Large intestine (tissue), 3 donors: ENCODE data around the gene CGREF1. TPM values are rescaled to one million over a fixed set of nuclear protein-coding genes. Genes with fewer than 3 reads are reported as not detected.

Experiments
- DNase-seq, 2 donors: peaks; one replicate each; pipeline versions ENCODE4 v3.0.0 to v3.0.0-alpha.2; 2013
- H3K27ac ChIP-seq: one replicate; pipeline ENCODE4 v1.5.1; 2013; ENCODE audit warnings: low read length
- H3K27me3 ChIP-seq: 2 replicates; pipeline ENCODE4 v1.6.1; 2013; ENCODE audit warnings: low read length; ENCODE audit not compliant: control insufficient read depth, insufficient read depth
- H3K36me3 ChIP-seq: 2 replicates; pipeline ENCODE4 v1.6.1; 2013; ENCODE audit warnings: low read length; ENCODE audit not compliant: control insufficient read depth, insufficient read depth
- H3K4me1 ChIP-seq: one replicate; pipeline ENCODE4 v1.6.1; 2013; ENCODE audit warnings: low read length; ENCODE audit not compliant: control insufficient read depth, insufficient read depth
- H3K4me3 ChIP-seq: one replicate; pipeline ENCODE4 v1.5.1; 2013; ENCODE audit warnings: low read length
- H3K9me3 ChIP-seq: one replicate; pipeline ENCODE4 v1.6.1; 2013; ENCODE audit warnings: mild to moderate bottlenecking, low read depth, low read length, moderate library complexity; ENCODE audit not compliant: control insufficient read depth
- WGBS: methylation state at CpG from one replicate; pipeline ENCODE4 v1.1.5; 2013; ENCODE audit warnings: low lambda C conversion rate; ENCODE audit not compliant: insufficient coverage; 5-methylcytosine and 5-hydroxymethylcytosine counted together
- polyA plus RNA-seq: library from polyadenylated mRNA; unstranded; fragments of 120-200 nt; gene quantifications from one replicate; pipeline ENCODE4 v1.2.1, GENCODE V29; 2013

CGREF1 gene
- polyA plus RNA-seq, 1 donor, result 11.5 TPM

GRCh38 chr2:27152102-27152795 lies 33.3 kb upstream of the CGREF1 start:
- Histone ChIP-seq H3K36me3 (no peaks in the 10 kb centered on the region), H3K4me1 (peaks cover 13% of the 10 kb centered on the region), H3K4me3 (no peak overlapping the region), H3K27ac (no peak overlapping the region), H3K9me3 (peaks cover 3% of the 10 kb centered on the region), H3K27me3 (no peaks in the 10 kb centered on the region)
- DNase-seq, result peak in 1 of 2 donors; percentile 31
- no CpG with 5 or more reads among the region's 8 CpGs for WGBS

- Histone ChIP-seq H3K4me3 (no peak overlapping the region), H3K4me1 (peaks cover 13% of the 10 kb centered on the region), H3K9me3 (peaks cover 3% of the 10 kb centered on the region), H3K36me3 (no peaks in the 10 kb centered on the region), H3K27me3 (no peaks in the 10 kb centered on the region), H3K27ac (no peak overlapping the region)
- no peak for DNase-seq
- WGBS, result no CpG with 5 or more reads among the region's 8 CpGs
These were observed 31.8 kb upstream of the CGREF1 start for GRCh38 chr2:27150639-27151230.

- H3K27me3 ChIP-seq, result no peaks in the 10 kb centered on the region
- DNase-seq, result peak; percentile 42 to 66
- WGBS, result no CpG with 5 or more reads among the region's 29 CpGs
- no peaks in the 10 kb centered on the region for H3K36me3 ChIP-seq
- peaks cover 13% of the 10 kb centered on the region for H3K4me1 ChIP-seq
- no peak overlapping the region for H3K27ac ChIP-seq
- no peak overlapping the region for H3K4me3 ChIP-seq
- H3K9me3 ChIP-seq, result peaks cover 3% of the 10 kb centered on the region
These were observed 30.9 kb upstream of the CGREF1 start for GRCh38 chr2:27149570-27150405.

- peaks cover 3% of the 10 kb centered on the region for H3K9me3 ChIP-seq
- no peak for DNase-seq
- H3K27me3 ChIP-seq, result no peaks in the 10 kb centered on the region
- no peaks in the 10 kb centered on the region for H3K36me3 ChIP-seq
- WGBS, result no CpG with 5 or more reads among the region's 12 CpGs
- H3K4me1 ChIP-seq, result peaks cover 13% of the 10 kb centered on the region
- no peak within 1 kb of the TSS for H3K27ac ChIP-seq
- H3K4me3 ChIP-seq, result no peak within 1 kb of the TSS
These were observed 30.0 kb upstream of the CGREF1 start, which contains the start of gene TCF23 for GRCh38 chr2:27148801-27149439. Gene TCF23 (plus strand): TSS chr2:27149004. CDS start chr2:27149134, 130 bp downstream.

- Histone ChIP-seq H3K36me3 (no peaks in the 10 kb centered on the region), H3K27ac (no peak overlapping the region), H3K9me3 (peaks cover 3% of the 10 kb centered on the region), H3K4me1 (peaks cover 13% of the 10 kb centered on the region), H3K27me3 (no peaks in the 10 kb centered on the region), H3K4me3 (no peak overlapping the region)
- WGBS, result no CpG with 5 or more reads among the region's 8 CpGs
- no peak for DNase-seq
These were observed 29.0 kb upstream of the CGREF1 start for GRCh38 chr2:27147935-27148334.

GRCh38 chr2:27145682-27146081 lies 26.8 kb upstream of the CGREF1 start:
- Histone ChIP-seq H3K27me3 (no peaks in the 10 kb centered on the region), H3K27ac (no peak overlapping the region), H3K4me3 (no peak overlapping the region), H3K4me1 (peaks cover 22% of the 10 kb centered on the region), H3K9me3 (peaks cover 3% of the 10 kb centered on the region), H3K36me3 (no peaks in the 10 kb centered on the region)
- WGBS, result no CpG with 5 or more reads among the region's 2 CpGs
- DNase-seq, result no peak

- H3K4me3 ChIP-seq, result no peak overlapping the region
- H3K36me3 ChIP-seq, result no peaks in the 10 kb centered on the region
- no peaks in the 10 kb centered on the region for H3K9me3 ChIP-seq
- H3K27ac ChIP-seq, result no peak overlapping the region
- H3K4me1 ChIP-seq, result peaks cover 9% of the 10 kb centered on the region
- no peaks in the 10 kb centered on the region for H3K27me3 ChIP-seq
- DNase-seq, result peak in 1 of 2 donors; percentile 37
- WGBS, result no CpG with 5 or more reads among the region's 1 CpG
These were observed 24.4 kb upstream of the CGREF1 start for GRCh38 chr2:27143285-27143684.

- DNase-seq, result no peak
- Histone ChIP-seq H3K9me3 (no peaks in the 10 kb centered on the region), H3K4me1 (peaks cover 9% of the 10 kb centered on the region), H3K27ac (no peak within 1 kb of the TSS), H3K27me3 (no peaks in the 10 kb centered on the region), H3K36me3 (no peaks in the 10 kb centered on the region), H3K4me3 (no peak within 1 kb of the TSS)
- no CpG with 5 or more reads among the region's 4 CpGs for WGBS
These were observed 20.4 kb upstream of the CGREF1 start, which contains the start of gene PRR30 for GRCh38 chr2:27139310-27139709. Gene PRR30 (minus strand): TSS chr2:27139410. CDS start chr2:27138329, 1,081 bp downstream.

- 60% methylated on average over 2 of the region's 7 CpGs for WGBS
- no peak for DNase-seq
- H3K27me3 ChIP-seq, result no peaks in the 10 kb centered on the region
- H3K9me3 ChIP-seq, result no peaks in the 10 kb centered on the region
- H3K4me1 ChIP-seq, result peaks cover 14% of the 10 kb centered on the region
- no peak overlapping the region for H3K4me3 ChIP-seq
- H3K27ac ChIP-seq, result no peak overlapping the region
- peaks cover under 1% of the 10 kb centered on the region for H3K36me3 ChIP-seq
These were observed 19.2 kb upstream of the CGREF1 start for GRCh38 chr2:27138111-27138510.
